IPS-18a (cell line): ENCODE data around the gene ZNF135.

Experiments
- H3K27ac ChIP-seq: one replicate; pipeline ENCODE4 v1.5.1; 2013; ENCODE audit warnings: low read length
- H3K27me3 ChIP-seq: one replicate; pipeline ENCODE4 v1.6.1; 2013; ENCODE audit warnings: mild to moderate bottlenecking, low read length; ENCODE audit not compliant: control insufficient read depth, insufficient read depth
- H3K36me3 ChIP-seq: one replicate; pipeline ENCODE4 v1.6.1; 2013; ENCODE audit warnings: low read depth, low read length; ENCODE audit not compliant: control insufficient read depth
- H3K4me1 ChIP-seq: one replicate; pipeline ENCODE4 v1.6.1; 2013; ENCODE audit warnings: low read depth, low read length; ENCODE audit not compliant: control insufficient read depth
- H3K4me3 ChIP-seq: one replicate; pipeline ENCODE4 v1.5.1; 2013; ENCODE audit warnings: low read length
- H3K9ac ChIP-seq: one replicate; pipeline ENCODE4 v1.6.1; 2013; ENCODE audit warnings: mild to moderate bottlenecking, low read length, moderate library complexity
- H3K9me3 ChIP-seq: one replicate; pipeline ENCODE4 v1.6.1; 2013; ENCODE audit warnings: low read depth, low read length; ENCODE audit not compliant: control insufficient read depth

The ZNF135 gene

DNA sequence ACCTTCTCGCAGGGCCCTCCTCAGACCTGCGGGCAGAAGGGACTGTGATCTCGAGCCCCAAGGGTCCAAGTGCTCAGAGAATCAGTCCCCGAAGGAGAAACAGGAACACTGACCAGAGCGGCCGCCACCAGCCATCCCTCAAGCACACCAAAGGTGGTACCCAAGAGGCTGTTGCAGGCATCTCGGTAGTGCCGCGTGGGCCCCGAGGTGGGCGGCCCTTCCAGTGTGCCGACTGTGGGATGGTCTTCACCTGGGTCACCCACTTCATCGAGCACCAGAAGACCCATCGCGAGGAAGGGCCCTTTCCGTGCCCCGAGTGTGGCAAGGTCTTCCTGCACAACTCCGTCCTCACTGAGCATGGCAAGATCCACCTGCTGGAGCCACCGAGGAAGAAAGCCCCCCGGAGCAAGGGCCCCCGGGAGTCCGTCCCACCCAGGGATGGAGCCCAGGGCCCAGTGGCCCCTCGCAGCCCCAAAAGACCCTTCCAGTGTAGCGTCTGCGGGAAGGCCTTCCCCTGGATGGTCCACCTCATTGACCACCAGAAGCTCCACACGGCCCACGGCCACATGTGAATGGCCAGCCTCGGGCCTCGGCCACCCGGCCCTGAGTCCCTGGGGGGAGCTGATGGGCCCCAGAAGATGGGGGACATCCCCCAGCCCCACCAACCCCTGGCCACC is 5.5 kb upstream of the ZNF135 start:
- Histone ChIP-seq H3K4me3 (no peak overlapping the region), H3K27ac (no peak overlapping the region), H3K36me3 (no peaks in the 10 kb centered on the region), H3K9ac (no peak overlapping the region), H3K4me1 (peaks cover 10% of the 10 kb centered on the region), H3K9me3 (peaks cover 15% of the 10 kb centered on the region), H3K27me3 (no peaks in the 10 kb centered on the region)

DNA sequence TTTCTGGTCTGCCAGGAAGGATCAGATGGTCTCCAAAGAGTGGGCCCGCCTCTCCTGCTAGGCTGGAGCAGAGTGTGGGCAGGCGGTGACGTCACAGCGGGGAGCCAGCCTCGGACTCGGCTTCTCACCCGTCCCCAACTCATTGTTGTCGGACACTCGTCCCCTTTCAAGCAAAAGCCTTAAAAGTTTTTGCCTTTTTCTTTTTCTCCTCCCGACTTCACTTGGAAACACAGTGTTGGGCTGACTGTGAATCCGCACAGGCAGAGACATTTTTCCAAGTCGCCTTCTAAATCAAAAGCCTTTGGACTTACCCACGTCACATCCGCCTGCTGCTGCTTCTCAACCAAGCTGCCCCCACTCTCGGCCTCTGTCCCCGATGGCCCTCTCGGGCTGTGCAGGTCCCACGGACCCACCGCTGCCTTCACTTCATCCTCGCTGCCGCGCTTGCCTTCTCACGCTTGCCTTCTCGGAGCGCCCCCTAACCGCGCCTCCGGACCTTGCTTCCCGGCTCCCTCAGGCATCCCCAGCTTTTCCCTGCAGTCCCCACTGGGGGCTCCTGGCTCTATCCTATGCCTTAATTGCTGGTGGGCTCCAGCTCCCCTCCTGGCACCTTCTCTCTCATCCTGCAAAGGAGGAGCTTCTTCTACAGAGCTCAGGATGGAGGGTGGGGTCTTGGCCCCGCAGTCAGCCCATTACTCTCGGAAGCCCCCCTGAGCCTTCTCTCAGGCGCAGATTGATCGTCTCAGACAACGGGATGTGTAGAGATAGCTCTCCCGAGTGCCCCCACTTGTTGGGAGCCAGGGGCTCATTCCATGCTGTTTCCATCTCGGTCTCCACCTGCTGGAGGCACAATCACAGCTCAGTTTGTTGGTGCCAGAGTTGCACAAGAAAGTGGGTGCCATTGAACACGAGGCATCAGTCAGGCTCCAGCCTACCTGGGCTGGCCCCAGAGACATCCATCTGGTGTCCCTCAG is 3.9 kb upstream of the ZNF135 start:
- Histone ChIP-seq H3K36me3 (no peaks in the 10 kb centered on the region), H3K27ac (no peak overlapping the region), H3K4me3 (peak overlapping the region; percentile 35), H3K4me1 (peaks cover 13% of the 10 kb centered on the region), H3K9me3 (peaks cover 10% of the 10 kb centered on the region), H3K27me3 (no peaks in the 10 kb centered on the region), H3K9ac (no peak overlapping the region)

DNA sequence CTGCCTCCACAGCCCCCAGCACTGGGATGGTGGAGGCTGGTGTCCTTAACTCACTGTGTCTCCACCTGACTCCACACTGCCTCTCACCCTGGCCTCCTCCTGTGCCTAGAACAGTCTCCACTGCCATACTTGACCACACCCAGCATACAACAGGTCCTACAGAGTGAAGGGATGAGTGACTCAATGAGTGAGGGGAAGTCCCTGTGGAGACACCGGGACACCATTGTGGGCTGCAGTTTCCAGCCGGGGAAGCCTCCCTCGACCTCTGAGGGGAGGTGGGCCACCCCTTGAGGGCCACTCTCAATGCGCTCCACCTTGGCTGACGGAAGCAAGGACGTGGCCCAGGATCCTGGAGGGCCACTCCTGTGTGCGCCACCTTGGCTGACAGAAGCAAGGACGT is 2.8 kb upstream of the ZNF135 start:
- Histone ChIP-seq H3K9ac (no peak overlapping the region), H3K36me3 (no peaks in the 10 kb centered on the region), H3K27ac (no peak overlapping the region), H3K27me3 (no peaks in the 10 kb centered on the region), H3K9me3 (peaks cover 7% of the 10 kb centered on the region), H3K4me3 (no peak overlapping the region), H3K4me1 (peaks cover 13% of the 10 kb centered on the region)

DNA sequence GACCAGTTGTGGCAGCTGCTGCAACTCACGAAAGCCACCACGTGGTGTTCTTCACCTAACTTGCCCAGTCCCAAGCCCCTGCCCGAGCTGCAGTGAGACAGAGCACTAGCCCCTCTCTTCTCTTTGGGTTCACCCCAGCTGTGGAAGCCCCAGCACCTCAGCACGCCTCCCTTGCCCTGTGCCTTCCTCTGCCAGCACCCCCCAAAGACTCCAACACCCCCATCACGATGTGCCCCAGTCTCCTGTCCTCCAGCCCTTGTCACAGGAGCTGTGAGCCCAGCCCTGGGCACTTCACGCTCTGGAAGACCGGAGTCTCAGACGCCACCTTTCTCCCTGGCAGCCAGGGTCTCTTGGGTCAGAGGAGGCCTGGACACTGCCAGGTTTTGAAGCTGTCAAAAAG is 2.2 kb upstream of the ZNF135 start:
- Histone ChIP-seq H3K4me1 (peaks cover 13% of the 10 kb centered on the region), H3K9ac (no peak overlapping the region), H3K36me3 (no peaks in the 10 kb centered on the region)

DNA sequence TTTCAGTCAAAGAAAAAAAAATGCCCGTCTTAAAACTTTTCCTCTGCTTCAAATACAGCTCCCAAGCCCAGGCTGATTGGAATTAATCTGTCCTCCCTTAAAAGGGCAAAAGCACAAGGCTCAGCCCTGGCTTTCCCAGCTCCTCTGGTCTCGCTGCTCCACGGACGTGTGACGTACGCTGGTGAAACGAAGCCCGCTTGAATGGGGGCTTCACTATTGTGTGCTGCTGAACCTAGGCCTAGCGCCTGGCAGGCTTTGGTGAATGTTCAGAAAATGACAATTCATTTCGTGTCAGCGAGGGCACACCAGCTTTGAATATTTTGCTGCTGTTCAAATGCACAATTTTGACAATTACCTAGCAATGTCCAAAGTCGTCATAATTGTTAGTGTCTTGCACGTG is 615 bp upstream of the ZNF135 start:
- Histone ChIP-seq H3K4me3 (peak overlapping the region; percentile 51), H3K9ac (peak overlapping the region; percentile 71)

More for the DNA sequence above, 2.2 kb upstream of the ZNF135 start:
- H3K27me3 ChIP-seq: no peaks in the 10 kb centered on the region
- peaks cover 2% of the 10 kb centered on the region for H3K9me3 ChIP-seq
- no peak overlapping the region for H3K27ac ChIP-seq
- no peak overlapping the region for H3K4me3 ChIP-seq

DNA sequence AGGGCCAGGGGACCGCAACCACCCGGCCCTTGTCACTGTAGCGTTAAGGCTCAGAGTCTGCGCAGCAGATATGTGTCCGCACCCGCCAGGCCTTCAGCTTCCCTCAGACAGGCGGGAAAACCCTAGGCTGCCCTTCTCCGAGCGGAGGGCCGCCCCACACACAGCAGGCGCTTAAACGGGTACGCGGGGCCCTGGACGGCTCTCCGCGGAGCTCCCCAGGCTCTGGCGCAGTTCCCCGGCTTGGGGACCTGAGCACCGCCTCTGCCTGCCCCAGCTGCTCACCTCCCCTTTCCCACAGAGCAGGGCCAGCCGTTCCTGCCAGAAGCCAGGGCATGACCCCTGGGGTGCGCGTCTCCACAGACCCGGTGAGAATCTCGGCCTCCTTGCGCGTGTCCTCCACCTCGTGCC is 593 bp downstream of the ZNF135 start:
- peak overlapping the region; percentile 71 for H3K9ac ChIP-seq
- H3K4me1 ChIP-seq: peaks cover 13% of the 10 kb centered on the region
- peaks cover 9% of the 10 kb centered on the region for H3K9me3 ChIP-seq
- H3K27ac ChIP-seq: peak overlapping the region; percentile 53
- peak overlapping the region; percentile 51 for H3K4me3 ChIP-seq
- no peaks in the 10 kb centered on the region for H3K27me3 ChIP-seq
- peaks cover 5% of the 10 kb centered on the region for H3K36me3 ChIP-seq

More for the DNA sequence above, 615 bp upstream of the ZNF135 start:
- H3K9me3 ChIP-seq: peaks cover under 1% of the 10 kb centered on the region
- H3K27ac ChIP-seq: peak overlapping the region; percentile 72
- peaks cover 13% of the 10 kb centered on the region for H3K4me1 ChIP-seq
- H3K36me3 ChIP-seq: no peaks in the 10 kb centered on the region
- no peaks in the 10 kb centered on the region for H3K27me3 ChIP-seq

DNA sequence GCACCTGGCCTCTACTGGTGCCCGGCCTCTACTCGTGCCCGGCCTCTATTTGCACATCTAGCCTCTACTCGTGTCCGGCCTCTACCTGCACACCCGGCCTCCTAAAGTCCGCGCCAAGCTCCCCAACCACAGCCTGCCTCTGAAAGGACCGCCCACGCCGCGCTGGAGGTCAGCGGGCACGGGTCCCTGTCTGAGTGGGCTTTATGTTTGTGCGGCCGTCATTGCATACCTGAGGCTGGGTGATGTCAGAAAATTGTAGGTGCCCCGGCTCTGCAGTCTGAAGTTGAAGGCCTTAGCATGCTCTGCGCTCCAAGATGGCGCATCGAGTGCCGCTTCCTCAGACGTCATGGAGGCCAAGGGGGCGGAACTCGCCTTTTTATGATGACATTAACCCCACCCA is 1.1 kb downstream of the ZNF135 start:
- H3K9me3 ChIP-seq: peaks cover 9% of the 10 kb centered on the region
- H3K9ac ChIP-seq: no peak overlapping the region
- H3K4me1 ChIP-seq: peaks cover 13% of the 10 kb centered on the region
- H3K36me3 ChIP-seq: peaks cover 6% of the 10 kb centered on the region
- no peak overlapping the region for H3K4me3 ChIP-seq
- no peaks in the 10 kb centered on the region for H3K27me3 ChIP-seq
- H3K27ac ChIP-seq: no peak overlapping the region

DNA sequence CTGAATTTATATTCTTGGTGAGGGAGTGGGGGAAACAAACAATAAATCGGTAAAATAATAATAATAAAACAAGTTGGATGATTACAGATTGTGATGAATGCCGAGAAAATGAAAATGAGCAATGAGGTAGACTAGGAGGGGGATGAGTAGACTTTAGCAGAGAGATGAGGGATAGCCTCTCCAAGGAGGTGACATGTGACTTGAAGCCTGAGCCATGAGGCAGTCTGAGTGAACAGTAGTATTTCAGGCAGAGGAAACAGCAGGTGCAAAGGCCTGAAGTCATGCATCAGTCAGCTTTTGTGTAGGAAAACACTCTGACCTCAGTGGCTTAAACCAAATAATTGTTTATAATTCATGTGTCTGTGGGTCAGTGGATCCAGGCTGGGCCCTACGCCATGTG is 4.6 kb downstream of the ZNF135 start:
- Histone ChIP-seq H3K27me3 (no peaks in the 10 kb centered on the region), H3K4me3 (no peak overlapping the region), H3K4me1 (peaks cover 2% of the 10 kb centered on the region), H3K36me3 (peaks cover 12% of the 10 kb centered on the region), H3K9ac (no peak overlapping the region), H3K9me3 (peaks cover 41% of the 10 kb centered on the region), H3K27ac (no peak overlapping the region)

DNA sequence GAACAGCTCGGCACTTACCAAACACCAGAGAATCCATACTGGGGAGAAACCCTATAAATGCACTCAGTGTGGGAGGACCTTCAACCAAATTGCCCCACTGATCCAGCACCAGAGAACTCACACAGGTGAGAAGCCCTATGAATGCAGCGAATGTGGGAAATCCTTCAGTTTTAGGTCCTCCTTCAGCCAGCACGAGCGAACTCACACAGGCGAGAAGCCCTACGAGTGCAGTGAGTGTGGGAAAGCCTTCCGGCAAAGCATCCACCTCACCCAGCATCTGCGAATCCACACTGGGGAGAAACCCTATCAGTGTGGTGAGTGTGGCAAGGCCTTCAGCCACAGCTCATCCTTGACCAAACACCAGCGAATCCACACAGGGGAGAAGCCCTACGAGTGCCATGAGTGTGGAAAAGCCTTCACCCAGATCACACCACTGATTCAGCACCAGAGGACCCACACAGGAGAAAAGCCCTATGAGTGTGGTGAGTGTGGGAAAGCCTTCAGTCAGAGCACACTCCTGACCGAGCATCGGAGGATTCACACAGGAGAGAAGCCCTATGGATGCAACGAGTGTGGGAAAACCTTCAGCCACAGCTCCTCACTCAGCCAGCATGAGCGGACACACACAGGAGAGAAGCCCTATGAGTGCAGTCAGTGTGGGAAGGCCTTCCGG is 8.3 kb downstream of the ZNF135 start:
- Histone ChIP-seq H3K27me3 (no peaks in the 10 kb centered on the region), H3K36me3 (peaks cover 12% of the 10 kb centered on the region), H3K9me3 (peaks cover 61% of the 10 kb centered on the region), H3K9ac (no peak overlapping the region), H3K27ac (no peak overlapping the region), H3K4me3 (no peak overlapping the region), H3K4me1 (no peaks in the 10 kb centered on the region)

DNA sequence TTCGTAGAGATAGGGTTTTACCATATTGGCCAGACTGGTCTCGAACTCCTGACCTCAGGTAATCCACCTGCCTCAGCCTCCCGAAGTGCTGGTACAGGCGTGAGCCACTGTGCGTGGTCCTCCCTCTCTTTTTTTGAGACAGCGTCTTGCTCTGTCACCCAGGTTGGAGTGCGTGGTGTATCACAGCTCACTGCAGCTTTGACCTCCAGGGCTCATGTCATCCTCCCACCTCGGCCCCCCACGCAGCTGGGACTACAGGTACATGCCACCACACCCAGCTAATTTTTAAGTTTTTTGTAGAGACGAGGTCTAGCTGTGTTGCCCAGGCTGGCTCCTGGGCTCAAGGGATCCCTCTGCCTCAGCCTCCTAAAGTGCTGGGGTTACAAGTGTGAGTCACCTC is 20.7 kb downstream of the ZNF135 start:
- H3K9me3 ChIP-seq: no peaks in the 10 kb centered on the region

DNA sequence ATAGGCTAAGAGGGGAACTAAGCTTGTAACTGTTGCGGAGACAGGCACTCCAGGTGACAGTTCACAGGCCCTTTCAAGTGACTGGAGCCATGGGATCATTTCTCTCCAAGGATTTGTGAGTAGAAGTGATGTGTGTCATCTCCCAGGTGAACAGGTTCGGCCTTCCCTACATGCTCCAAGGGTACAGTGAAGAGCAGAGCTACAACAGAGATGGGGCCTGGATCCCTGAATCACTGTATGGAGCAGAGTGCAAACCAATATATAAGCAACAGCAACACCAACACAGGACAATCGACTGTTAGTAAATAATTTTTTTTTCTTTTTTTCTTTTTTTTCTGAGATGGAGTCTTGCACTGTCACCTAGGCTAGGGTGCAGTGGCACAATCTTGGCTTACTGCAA is 23.9 kb downstream of the ZNF135 start:
- Histone ChIP-seq H3K9ac (no peak overlapping the region), H3K9me3 (no peaks in the 10 kb centered on the region)

More for the DNA sequence above, 20.7 kb downstream of the ZNF135 start:
- Histone ChIP-seq H3K36me3 (no peaks in the 10 kb centered on the region), H3K4me1 (no peaks in the 10 kb centered on the region), H3K9ac (no peak overlapping the region), H3K27me3 (no peaks in the 10 kb centered on the region), H3K27ac (no peak overlapping the region), H3K4me3 (no peak overlapping the region)

More for the DNA sequence above, 23.9 kb downstream of the ZNF135 start:
- Histone ChIP-seq H3K4me3 (no peak overlapping the region), H3K27ac (no peak overlapping the region), H3K27me3 (no peaks in the 10 kb centered on the region), H3K4me1 (no peaks in the 10 kb centered on the region), H3K36me3 (peaks cover 16% of the 10 kb centered on the region)
